ENCODE data around the gene SDF4.

The SDF4 gene

DNA sequence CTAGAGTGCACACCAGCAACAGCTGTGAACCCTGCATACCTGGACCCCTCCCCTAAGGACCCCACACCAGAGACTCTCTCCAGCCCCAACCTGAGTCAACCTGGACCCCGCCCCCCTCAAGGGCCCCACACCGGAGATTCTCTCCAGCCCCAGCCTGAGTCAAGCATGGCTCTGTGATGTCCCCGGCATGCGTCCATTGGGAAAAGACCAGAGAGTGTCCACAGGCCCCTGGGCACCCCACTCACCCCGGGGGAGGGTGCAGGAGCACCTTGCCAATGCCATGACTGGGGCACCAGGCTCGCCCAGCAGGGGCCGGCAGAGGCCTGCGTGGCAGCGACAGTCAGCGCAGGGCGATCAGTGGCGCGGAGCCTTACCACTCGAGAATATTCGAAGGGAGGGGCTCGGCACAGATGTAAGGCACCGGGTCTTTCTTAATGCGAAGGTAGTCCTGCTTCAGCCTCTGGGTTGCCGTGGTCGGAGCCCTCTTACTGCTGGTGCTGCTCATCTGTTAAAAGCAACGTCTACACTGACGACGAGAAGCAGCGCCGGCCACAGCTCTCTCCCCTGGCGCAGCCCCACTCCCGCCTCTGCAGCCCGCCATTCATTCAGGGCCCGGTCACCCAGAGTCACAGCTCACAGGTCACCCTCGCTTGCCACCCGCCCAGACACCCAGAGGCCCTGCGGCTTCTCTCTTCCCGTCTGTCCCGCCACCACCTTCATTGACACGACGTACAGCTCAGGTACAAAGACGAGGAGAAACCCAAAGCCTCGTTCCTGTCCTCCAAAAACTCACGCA lies 35.9 kb upstream of the SDF4 start:
- no peak overlapping the region for H3K4me3 ChIP-seq (ENCODE audit: control insufficient read depth, low read depth, low read length)
- TF ChIP-seq CTCF (conservative IDR thresholded peaks at IDR 0.05; ENCODE audit: control insufficient read depth, insufficient read depth, low read depth, low read length): no peak
- DNase-seq (ENCODE audit: low read depth): no peak

- peak; percentile 54 for TF ChIP-seq CTCF (conservative IDR thresholded peaks at IDR 0.05; ENCODE audit: control insufficient read depth, insufficient read depth, low read depth, low read length)
- DNase-seq (ENCODE audit: low read depth): peak; percentile 98
- H3K4me3 ChIP-seq (ENCODE audit: control insufficient read depth, low read depth, low read length): no peak overlapping the region
Observed at GRCh38 chr1:1264868-1265272, 33.1 kb upstream of the SDF4 start.

- no peak for TF ChIP-seq CTCF (conservative IDR thresholded peaks at IDR 0.05; ENCODE audit: control insufficient read depth, insufficient read depth, low read depth, low read length)
- no peak for DNase-seq (ENCODE audit: low read depth)
- no peak overlapping the region for H3K4me3 ChIP-seq (ENCODE audit: control insufficient read depth, low read depth, low read length)
Observed at GRCh38 chr1:1264026-1264425, 32.2 kb upstream of the SDF4 start.

- no peak for TF ChIP-seq CTCF (conservative IDR thresholded peaks at IDR 0.05; ENCODE audit: control insufficient read depth, insufficient read depth, low read depth, low read length)
- DNase-seq (ENCODE audit: low read depth): no peak
- no peak overlapping the region for H3K4me3 ChIP-seq (ENCODE audit: control insufficient read depth, low read depth, low read length)
Observed at GRCh38 chr1:1262758-1263157, 31.0 kb upstream of the SDF4 start.

GRCh38 chr1:1262071-1262470 lies 30.3 kb upstream of the SDF4 start:
- TF ChIP-seq CTCF (conservative IDR thresholded peaks at IDR 0.05; ENCODE audit: control insufficient read depth, insufficient read depth, low read depth, low read length): no peak
- DNase-seq (ENCODE audit: low read depth): no peak
- H3K4me3 ChIP-seq (ENCODE audit: control insufficient read depth, low read depth, low read length): no peak overlapping the region

DNA sequence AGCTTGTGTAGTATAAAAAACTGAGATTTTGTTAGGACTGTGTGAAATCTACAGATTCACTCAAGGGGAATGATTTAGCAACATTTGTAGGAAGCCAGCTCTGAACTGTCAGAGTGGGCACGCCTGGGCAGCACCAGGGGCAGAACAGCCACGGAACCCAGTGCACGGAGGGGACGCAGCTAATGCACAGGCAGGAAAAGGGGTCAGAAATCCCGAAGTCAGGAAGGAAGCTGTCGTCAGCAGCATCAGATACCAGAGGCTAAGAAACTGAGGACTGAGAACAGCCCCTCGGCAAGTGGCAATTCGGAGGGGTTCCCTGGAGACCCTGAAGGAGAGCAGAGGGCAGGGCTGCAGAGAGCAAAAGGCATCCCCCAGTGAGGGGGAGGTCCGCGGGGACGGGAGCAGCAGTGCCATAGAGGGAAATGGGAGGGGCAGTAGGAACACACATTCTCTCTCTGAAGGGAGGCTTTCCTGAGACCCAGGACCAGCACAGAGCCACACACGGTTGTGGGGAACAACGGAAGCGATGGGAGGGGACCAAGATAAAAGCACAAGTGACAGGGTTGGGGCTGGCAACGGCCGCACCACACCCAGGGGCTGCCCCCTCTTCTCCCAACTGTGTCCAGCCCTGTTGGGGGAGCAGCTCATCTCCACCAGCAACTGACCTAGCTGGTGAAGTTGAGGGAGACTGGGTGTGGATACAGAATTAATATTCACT lies 29.2 kb upstream of the SDF4 start:
- no peak for TF ChIP-seq CTCF (conservative IDR thresholded peaks at IDR 0.05; ENCODE audit: control insufficient read depth, insufficient read depth, low read depth, low read length)
- DNase-seq (ENCODE audit: low read depth): no peak
- no peak overlapping the region for H3K4me3 ChIP-seq (ENCODE audit: control insufficient read depth, low read depth, low read length)
